ENCODE results near the gene EPB41L5.

DNA sequence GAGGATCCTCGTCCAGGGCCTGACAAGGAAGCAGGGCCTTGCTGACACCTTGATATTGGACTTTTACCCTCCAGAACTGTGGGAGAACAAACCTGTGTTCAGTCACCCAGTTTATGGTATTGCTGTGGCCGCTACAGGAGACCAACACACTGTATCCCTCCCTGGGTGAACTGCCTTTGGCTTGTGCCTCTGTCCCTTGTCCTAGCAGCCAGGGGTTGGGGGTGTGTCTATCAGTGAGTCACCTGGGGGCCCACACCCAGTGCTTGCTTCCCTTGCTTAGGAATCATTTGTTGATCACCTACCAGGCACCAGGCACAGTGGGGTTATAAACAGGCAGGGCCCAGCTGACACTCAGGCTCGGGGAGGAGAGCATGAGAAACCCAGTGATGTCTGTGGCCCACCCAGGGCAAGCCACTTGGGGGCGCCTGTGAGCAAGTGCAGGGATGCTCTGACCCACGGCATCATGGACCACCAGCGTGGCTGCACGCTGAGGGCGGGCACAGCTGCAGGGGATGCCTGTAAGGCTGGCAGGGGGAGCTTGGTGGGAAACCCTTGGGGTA, 193.2 kb downstream of the EPB41L5 start:
- TF ChIP-seq BHLHE40 (IDR thresholded peaks at IDR 0.05; ENCODE audit: borderline replicate concordance) (no peak), SP1 (IDR thresholded peaks at IDR 0.05) (no peak), NFRKB (IDR thresholded peaks at IDR 0.05) (no peak), ARNT (IDR thresholded peaks at IDR 0.05) (no peak), FOXM1 (IDR thresholded peaks at IDR 0.05; ENCODE audit: borderline replicate concordance) (no peak), FOXA1 (IDR thresholded peaks at IDR 0.05) (no peak)

Measured in HEK293T (cell line).